ENCODE data around the gene TIMP4. TPM values are rescaled to one million over a fixed set of nuclear protein-coding genes. Genes with fewer than 3 reads are reported as not detected.

TIMP4 gene
- total RNA-seq, 4 donors from 2014 or later: 2.4 to 10.6 (median 4.3) TPM

GRCh38 chr3:12143949-12144504 is 14.7 kb downstream of the TIMP4 start:
- H3K27ac ChIP-seq: peak overlapping the region; percentile 70 to 83
- H3K36me3 ChIP-seq: no peaks in the 10 kb centered on the region
- no peak for TF ChIP-seq CTCF (IDR thresholded peaks at IDR 0.05)
- H3K4me1 ChIP-seq: no peaks in the 10 kb centered on the region
- no peak overlapping the region for H3K4me3 ChIP-seq
- no peaks in the 10 kb centered on the region for H3K9me3 ChIP-seq
- H3K27me3 ChIP-seq: no peaks in the 10 kb centered on the region
- intact Hi-C loops (cut with DNase I; ENCODE audit: low total_unique reads): no loop called here
- peak; percentile 67 to 68 for DNase-seq

DNA sequence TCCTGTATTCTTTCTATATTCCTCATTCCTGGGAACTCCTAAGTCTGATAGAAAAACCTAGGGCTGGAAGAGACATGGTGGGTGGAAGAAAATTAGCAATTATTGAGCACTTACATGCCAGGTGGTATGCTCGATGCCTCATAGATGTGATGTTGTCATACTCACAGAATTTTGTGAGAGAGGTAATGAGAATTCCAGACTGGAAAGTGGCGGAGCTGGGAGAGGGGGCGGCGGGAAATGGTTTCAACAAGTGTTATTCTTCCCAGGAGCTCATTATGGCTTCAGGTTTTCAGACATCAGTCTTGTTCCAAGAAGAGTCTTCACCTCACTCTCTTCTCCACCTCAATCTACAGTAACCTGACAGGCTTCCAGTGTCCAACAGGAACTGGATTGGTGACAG is 16.2 kb downstream of the TIMP4 start:
- H3K27ac ChIP-seq: no peak overlapping the region
- no peak for DNase-seq
- intact Hi-C loops (cut with DNase I; ENCODE audit: low total_unique reads): no loop called here

DNA sequence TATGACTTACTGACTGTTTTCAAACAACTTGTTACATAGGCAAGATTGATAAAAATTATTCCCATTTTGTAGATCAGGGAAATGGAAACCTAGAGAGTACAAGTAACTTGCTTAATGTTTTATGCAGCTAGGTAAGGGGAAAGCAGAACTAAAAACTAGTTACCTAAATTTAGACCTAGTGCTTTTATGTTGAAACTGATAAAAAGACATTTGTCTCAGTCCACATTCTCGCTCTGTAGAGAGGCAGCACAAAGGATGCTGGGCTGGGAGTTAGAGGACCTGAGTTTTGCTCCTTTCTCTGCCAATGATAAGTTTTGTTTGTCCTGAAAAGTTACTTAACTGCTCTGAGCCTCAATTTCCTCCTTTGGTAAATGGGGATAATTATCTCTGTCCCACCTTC is 17.4 kb downstream of the TIMP4 start:
- DNase-seq: no peak
- Histone ChIP-seq H3K9me3 (no peaks in the 10 kb centered on the region), H3K36me3 (no peaks in the 10 kb centered on the region), H3K4me3 (no peak overlapping the region), H3K4me1 (peaks cover 0 to 4% of the 10 kb centered on the region in 2 donors), H3K27me3 (no peaks in the 10 kb centered on the region), H3K27ac (no peak overlapping the region)
- intact Hi-C loops (cut with DNase I; ENCODE audit: low total_unique reads): no loop called here
- TF ChIP-seq POLR2A (IDR thresholded peaks at IDR 0.05): no peak
- TF ChIP-seq CTCF (IDR thresholded peaks at IDR 0.05): no peak

More for the DNA sequence above, 16.2 kb downstream of the TIMP4 start:
- TF ChIP-seq POLR2A (IDR thresholded peaks at IDR 0.05): no peak
- TF ChIP-seq CTCF (IDR thresholded peaks at IDR 0.05): no peak
- Histone ChIP-seq H3K4me3 (no peak overlapping the region), H3K36me3 (no peaks in the 10 kb centered on the region), H3K27me3 (no peaks in the 10 kb centered on the region), H3K9me3 (no peaks in the 10 kb centered on the region), H3K4me1 (peaks cover 0 to 4% of the 10 kb centered on the region in 2 donors)

GRCh38 chr3:12139111-12139511 is 19.6 kb downstream of the TIMP4 start:
- intact Hi-C loops (cut with DNase I; ENCODE audit: low total_unique reads): loop anchor here (5.0 kb wide), 2 partner anchors 38 to 338 kb away; no protein-coding TSS in a partner anchor
- peak; percentile 37 to 49 for DNase-seq
- no peak overlapping the region for H3K4me3 ChIP-seq
- H3K36me3 ChIP-seq: no peaks in the 10 kb centered on the region
- peaks cover 0 to 4% of the 10 kb centered on the region in 2 donors for H3K4me1 ChIP-seq
- peak overlapping the region; percentile 3 to 32 for H3K27ac ChIP-seq
- no peak for TF ChIP-seq POLR2A (IDR thresholded peaks at IDR 0.05)
- peak; percentile 39 to 66 (median 52) for TF ChIP-seq CTCF (IDR thresholded peaks at IDR 0.05)
- H3K9me3 ChIP-seq: no peaks in the 10 kb centered on the region
- no peaks in the 10 kb centered on the region for H3K27me3 ChIP-seq

GRCh38 chr3:12138044-12138443 is 20.7 kb downstream of the TIMP4 start:
- Histone ChIP-seq H3K4me1 (peaks cover 0 to 4% of the 10 kb centered on the region in 2 donors), H3K27ac (peak overlapping the region; percentile 3 to 28), H3K4me3 (no peak overlapping the region), H3K27me3 (no peaks in the 10 kb centered on the region), H3K36me3 (no peaks in the 10 kb centered on the region), H3K9me3 (no peaks in the 10 kb centered on the region)
- TF ChIP-seq POLR2A (IDR thresholded peaks at IDR 0.05) (no peak), CTCF (IDR thresholded peaks at IDR 0.05) (peak in 3 of 4 experiments; percentile 9 to 15 (median 10))
- no peak for DNase-seq
- intact Hi-C loops (cut with DNase I; ENCODE audit: low total_unique reads): loop anchor here (5.0 kb wide), 2 partner anchors 39 to 339 kb away; no protein-coding TSS in a partner anchor

All from uterus (tissue), 4 donors.